HG03139 (cell line): ENCODE results near the gene USP31.
"Not testable (repeated sequence)": the region's sequence is repeated elsewhere in the genome, so short reads cannot be mapped to it uniquely, and the experiment has no call there.

Source experiments
- ATAC-seq: cut with Tn5 transposase; IDR thresholded peaks from one replicate; pipeline ENCODE4 v1.9.1; 2021; ENCODE audit not compliant: unreplicated experiment

USP31 gene

GRCh38 chr16:23101012-23101550 lies 48.2 kb downstream of the USP31 start:
- no peak for ATAC-seq

- ATAC-seq: not testable (repeated sequence)
These were observed 52.8 kb downstream of the USP31 start for GRCh38 chr16:23096450-23096849.

- not testable (repeated sequence) for ATAC-seq
These were observed 55.1 kb downstream of the USP31 start for GRCh38 chr16:23094136-23094535.

GRCh38 chr16:23092801-23093117 lies 56.5 kb downstream of the USP31 start:
- no peak for ATAC-seq

GRCh38 chr16:23092072-23092800 lies 57.0 kb downstream of the USP31 start:
- ATAC-seq: no peak

GRCh38 chr16:23089111-23089510 lies 60.1 kb downstream of the USP31 start:
- ATAC-seq: no peak

GRCh38 chr16:23088018-23088417 lies 61.2 kb downstream of the USP31 start:
- no peak for ATAC-seq

GRCh38 chr16:23085949-23086348 lies 63.3 kb downstream of the USP31 start:
- no peak for ATAC-seq

- ATAC-seq: no peak
These were observed 67.0 kb downstream of the USP31 start for GRCh38 chr16:23082161-23082788.

GRCh38 chr16:23081675-23082119 lies 67.6 kb downstream of the USP31 start:
- no peak for ATAC-seq

- no peak for ATAC-seq
These were observed 68.5 kb downstream of the USP31 start for GRCh38 chr16:23080747-23081146.

GRCh38 chr16:23080329-23080728 lies 68.9 kb downstream of the USP31 start:
- no peak for ATAC-seq

GRCh38 chr16:23079675-23080301 lies 69.5 kb downstream of the USP31 start:
- no peak for ATAC-seq

- ATAC-seq: no peak
These were observed 74.8 kb downstream of the USP31 start for GRCh38 chr16:23074423-23074822.

GRCh38 chr16:23072769-23073549 lies 76.3 kb downstream of the USP31 start:
- ATAC-seq: no peak

GRCh38 chr16:23072084-23072599 lies 77.1 kb downstream of the USP31 start:
- ATAC-seq: no peak

- no peak for ATAC-seq
These were observed 77.8 kb downstream of the USP31 start for GRCh38 chr16:23071196-23072083.

- no peak for ATAC-seq
These were observed 79.4 kb downstream of the USP31 start for GRCh38 chr16:23069844-23070243.

GRCh38 chr16:23068079-23068736 lies 81.0 kb downstream of the USP31 start:
- no peak for ATAC-seq
